Spinal cord (tissue), 10 donors: ENCODE measurements around the gene BBOX1. TPM values are rescaled to one million over a fixed set of nuclear protein-coding genes. Genes with fewer than 3 reads are reported as not detected.

ENCODE experiments used
- DNase-seq, 6 donors: peaks; one replicate each; pipeline versions ENCODE4 v3.0.0 to v3.0.0-alpha.2; 2013 to 2015; ENCODE audit warnings: low spot score in 6 of 6, low read depth in 4 of 6
- H3K27ac ChIP-seq: one replicate; pipeline ENCODE4 v1.5.1; 2013; ENCODE audit warnings: low read depth, low read length, control low read depth
- H3K27me3 ChIP-seq: one replicate; pipeline ENCODE4 v1.6.1; 2013; ENCODE audit warnings: low read length; ENCODE audit not compliant: control insufficient read depth, insufficient read depth
- H3K36me3 ChIP-seq: one replicate; pipeline ENCODE4 v1.6.1; 2013; ENCODE audit warnings: low read length; ENCODE audit not compliant: control insufficient read depth, insufficient read depth
- H3K4me1 ChIP-seq: one replicate; pipeline ENCODE4 v1.6.1; 2013; ENCODE audit warnings: low read length; ENCODE audit not compliant: control insufficient read depth, insufficient read depth
- H3K4me3 ChIP-seq: one replicate; pipeline ENCODE4 v1.5.1; 2013; ENCODE audit warnings: low read depth, low read length, control low read depth
- H3K9me3 ChIP-seq: one replicate; pipeline ENCODE4 v1.6.1; 2013; ENCODE audit warnings: low read length; ENCODE audit not compliant: control insufficient read depth, insufficient read depth
- WGBS: methylation state at CpG from one replicate; pipeline ENCODE4 v1.1.5; 2013; ENCODE audit warnings: missing lambda C conversion rate; ENCODE audit not compliant: insufficient coverage; 5-methylcytosine and 5-hydroxymethylcytosine counted together
- polyA plus RNA-seq, 2 donors: library from polyadenylated mRNA; unstranded; fragments of 120-200 nt; gene quantifications; one replicate each; pipeline ENCODE4 v1.2.1, GENCODE V29; 2013; ENCODE audit not compliant: insufficient read length in 2 of 2
- total RNA-seq, 2 donors: library from RNA; depleted of rRNA in 1 of 2; stranded (reverse); fragments of 120-200 nt in 1 of 2; fragments of >200 nt in 1 of 2; gene quantifications; one replicate each; pipeline versions ENCODE4 v1.2.3 to v1.2.4, GENCODE V29; 2013 to 2014
- donor health status: healthy.

Gene BBOX1
- total and polyA plus RNA-seq, 4 donors, result 19.8 to 42.8 (median 29.9) TPM

GRCh38 chr11:27002838-27003237 is 37.8 kb upstream of the BBOX1 start:
- no peaks in the 10 kb centered on the region for H3K4me1 ChIP-seq
- no peaks in the 10 kb centered on the region for H3K36me3 ChIP-seq
- no peak overlapping the region for H3K27ac ChIP-seq
- no peak overlapping the region for H3K4me3 ChIP-seq
- WGBS, result no CpG with 5 or more reads among the region's 4 CpGs
- no peaks in the 10 kb centered on the region for H3K27me3 ChIP-seq
- H3K9me3 ChIP-seq, result no peaks in the 10 kb centered on the region
- DNase-seq, result no peak

DNA sequence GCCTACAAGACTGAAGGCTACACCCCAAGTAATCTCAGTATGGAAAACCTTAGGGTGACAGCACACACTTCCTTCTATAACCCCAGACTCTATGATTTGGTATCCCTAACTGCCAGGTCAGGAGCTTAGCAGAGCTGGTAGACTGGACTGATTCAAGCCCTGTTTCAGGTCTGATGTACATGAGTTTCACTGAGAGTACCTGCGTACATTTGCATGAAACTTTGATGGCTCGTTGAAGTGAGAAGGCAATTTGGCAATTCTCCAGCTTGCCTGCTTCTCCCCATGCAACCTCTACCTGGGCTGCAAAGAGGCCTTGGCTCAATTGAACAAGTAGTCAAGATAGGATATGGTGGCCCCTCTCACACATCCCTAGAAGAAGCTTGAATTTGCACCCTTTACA is 36.5 kb upstream of the BBOX1 start:
- 100% methylated on average over 1 of the region's 2 CpGs for WGBS
- no peak overlapping the region for H3K4me3 ChIP-seq
- H3K27me3 ChIP-seq, result no peaks in the 10 kb centered on the region
- no peaks in the 10 kb centered on the region for H3K36me3 ChIP-seq
- H3K27ac ChIP-seq, result no peak overlapping the region
- no peak for DNase-seq
- no peaks in the 10 kb centered on the region for H3K9me3 ChIP-seq
- no peaks in the 10 kb centered on the region for H3K4me1 ChIP-seq

- H3K9me3 ChIP-seq, result no peaks in the 10 kb centered on the region
- H3K27me3 ChIP-seq, result no peaks in the 10 kb centered on the region
- no peak for DNase-seq
- no peak overlapping the region for H3K27ac ChIP-seq
- H3K36me3 ChIP-seq, result no peaks in the 10 kb centered on the region
- H3K4me3 ChIP-seq, result no peak overlapping the region
- no peaks in the 10 kb centered on the region for H3K4me1 ChIP-seq
Observed at GRCh38 chr11:27008811-27009535, 31.6 kb upstream of the BBOX1 start.

DNA sequence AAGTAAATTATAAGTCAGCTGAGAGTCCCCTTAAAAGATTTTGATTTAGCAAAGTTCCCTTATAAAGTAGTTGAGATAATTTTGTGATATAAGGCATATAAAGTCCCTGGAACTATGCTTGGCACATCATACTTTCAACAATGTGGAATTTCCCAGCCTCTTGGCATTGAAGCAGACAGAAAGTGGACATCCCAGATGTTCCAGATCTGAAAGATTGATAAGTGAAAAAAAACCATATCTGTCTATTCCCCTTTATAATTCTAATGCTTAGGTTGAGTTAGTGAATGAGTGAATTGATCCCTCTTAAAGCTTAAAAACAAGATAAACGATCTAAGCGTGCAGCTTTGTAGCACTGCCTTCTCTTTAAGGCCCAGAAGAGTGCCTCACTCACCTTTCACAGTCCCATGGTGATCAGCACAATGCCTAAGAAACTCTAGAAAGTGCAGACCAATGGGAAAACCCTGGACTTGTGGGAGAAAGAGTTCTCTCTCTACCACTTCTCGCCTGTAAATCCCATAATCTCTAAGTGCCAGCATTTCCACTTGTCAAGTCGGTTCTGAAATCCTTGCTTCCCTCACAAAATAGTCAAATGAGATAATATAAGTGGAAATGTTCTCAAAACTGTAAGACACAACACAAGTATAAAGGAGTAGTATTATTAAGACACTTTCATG is 28.9 kb upstream of the BBOX1 start:
- no peaks in the 10 kb centered on the region for H3K36me3 ChIP-seq
- peak overlapping the region; percentile 85 for H3K27ac ChIP-seq
- no peaks in the 10 kb centered on the region for H3K4me1 ChIP-seq
- no peaks in the 10 kb centered on the region for H3K9me3 ChIP-seq
- 40% methylated on average over 1 of the region's 4 CpGs for WGBS
- H3K27me3 ChIP-seq, result no peaks in the 10 kb centered on the region
- peak overlapping the region; percentile 13 for H3K4me3 ChIP-seq
- DNase-seq, result peak in 3 of 6 donors; percentile 48 to 66 (median 65)

- Histone ChIP-seq H3K27me3 (no peaks in the 10 kb centered on the region), H3K36me3 (no peaks in the 10 kb centered on the region), H3K27ac (peak overlapping the region; percentile 85), H3K4me1 (no peaks in the 10 kb centered on the region), H3K9me3 (no peaks in the 10 kb centered on the region), H3K4me3 (no peak overlapping the region)
- DNase-seq, result peak in 4 of 6 donors; percentile 57 to 89 (median 78)
- WGBS, result 6% methylated on average over 4 of the region's 4 CpGs
Observed at GRCh38 chr11:27012234-27012921, 28.2 kb upstream of the BBOX1 start.

DNA sequence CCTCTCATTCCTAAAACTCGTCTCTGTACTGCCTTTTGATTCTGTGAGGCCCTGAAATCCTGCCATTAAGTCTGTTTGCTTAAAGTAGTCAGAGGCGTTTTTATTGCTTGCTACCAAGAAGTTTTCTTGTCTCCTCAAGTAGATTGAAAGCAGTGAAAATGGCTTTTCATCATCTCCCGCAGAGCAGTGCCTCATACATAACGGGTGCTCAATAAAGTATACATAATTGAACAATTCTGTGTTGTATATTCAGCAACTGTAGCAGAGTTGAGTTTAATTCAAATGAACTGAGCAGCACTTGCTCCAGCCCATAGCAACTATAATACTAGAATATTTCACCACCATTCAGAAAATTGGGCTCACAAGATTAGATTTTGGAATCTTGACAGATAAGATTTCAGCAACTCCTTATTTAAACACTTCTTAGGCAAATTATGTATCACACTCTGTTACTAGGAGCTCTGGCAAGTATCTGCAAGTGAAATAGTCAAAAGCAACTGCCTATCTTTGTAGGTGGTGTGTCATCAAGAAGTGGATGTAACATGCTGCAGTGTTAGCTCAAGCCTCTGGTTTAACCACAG is 26.7 kb upstream of the BBOX1 start:
- peak in 2 of 6 donors; percentile 80 to 81 for DNase-seq
- 0% methylated on average over 1 of the region's 4 CpGs for WGBS
- peak overlapping the region; percentile 85 for H3K27ac ChIP-seq

GRCh38 chr11:27018902-27019529 is 21.6 kb upstream of the BBOX1 start:
- no peak overlapping the region for H3K4me3 ChIP-seq
- no peaks in the 10 kb centered on the region for H3K4me1 ChIP-seq
- no peak overlapping the region for H3K27ac ChIP-seq
- no peaks in the 10 kb centered on the region for H3K36me3 ChIP-seq
- H3K27me3 ChIP-seq, result no peaks in the 10 kb centered on the region
- DNase-seq, result peak in 1 of 6 donors; percentile 46
- H3K9me3 ChIP-seq, result no peaks in the 10 kb centered on the region

More for the DNA sequence above, 26.7 kb upstream of the BBOX1 start:
- Histone ChIP-seq H3K36me3 (no peaks in the 10 kb centered on the region), H3K4me1 (no peaks in the 10 kb centered on the region), H3K27me3 (no peaks in the 10 kb centered on the region), H3K4me3 (no peak overlapping the region), H3K9me3 (no peaks in the 10 kb centered on the region)

- H3K9me3 ChIP-seq, result no peaks in the 10 kb centered on the region
- DNase-seq, result peak in 1 of 6 donors; percentile 29
- no peaks in the 10 kb centered on the region for H3K36me3 ChIP-seq
- H3K4me1 ChIP-seq, result no peaks in the 10 kb centered on the region
- H3K27ac ChIP-seq, result no peak overlapping the region
- H3K27me3 ChIP-seq, result no peaks in the 10 kb centered on the region
- no CpG with 5 or more reads among the region's 2 CpGs for WGBS
- no peak overlapping the region for H3K4me3 ChIP-seq
Observed at GRCh38 chr11:27020751-27021150, 19.9 kb upstream of the BBOX1 start.

- no CpG with 5 or more reads among the region's 1 CpG for WGBS
- H3K27me3 ChIP-seq, result no peaks in the 10 kb centered on the region
- no peaks in the 10 kb centered on the region for H3K9me3 ChIP-seq
- no peak overlapping the region for H3K27ac ChIP-seq
- no peaks in the 10 kb centered on the region for H3K4me1 ChIP-seq
- no peak overlapping the region for H3K4me3 ChIP-seq
- DNase-seq, result no peak
- no peaks in the 10 kb centered on the region for H3K36me3 ChIP-seq
Observed at GRCh38 chr11:27022659-27023251, 17.9 kb upstream of the BBOX1 start.
